H54 (cell line): ENCODE measurements around the gene PRIM2.
"Not testable (repeated sequence)": the region's sequence is repeated elsewhere in the genome, so short reads cannot be mapped to it uniquely, and the experiment has no call there.

Experiments used
- DNase-seq: peaks from one replicate; pipeline ENCODE4 v3.0.0; 2011; ENCODE audit warnings: low spot score, mixed read lengths; ENCODE audit not compliant: insufficient read length
- FAIRE-seq: peaks from 3 replicates; lab custom pipeline; 2011; peaks lifted over from hg19 to GRCh38; lab: Jason Lieb, UNC

PRIM2 gene

DNA sequence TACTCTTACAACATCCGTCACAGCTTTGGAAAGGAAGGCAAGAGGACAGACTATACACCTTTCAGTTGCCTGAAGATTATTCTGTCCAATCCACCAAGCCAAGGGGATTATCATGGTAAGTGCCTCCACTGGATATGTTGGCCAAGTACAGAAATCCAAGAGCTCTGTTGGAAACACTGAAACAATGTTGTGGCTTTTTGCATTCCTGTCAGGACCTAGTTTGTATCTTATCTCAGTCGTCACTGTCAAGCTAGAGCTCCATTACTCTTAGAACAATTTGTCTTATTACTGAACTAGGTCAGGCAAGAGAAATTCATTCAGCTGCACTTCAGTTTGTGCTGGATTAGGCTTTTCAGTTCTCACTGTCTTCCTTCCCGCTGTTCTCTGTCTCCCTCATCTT lies 283.7 kb downstream of the PRIM2 start:
- peak; percentile 6 for FAIRE-seq
- not testable (repeated sequence) for DNase-seq

GRCh38 chr6:57605303-57605702 lies 287.9 kb downstream of the PRIM2 start:
- DNase-seq: not testable (repeated sequence)

GRCh38 chr6:57606331-57606730 lies 288.9 kb downstream of the PRIM2 start:
- not testable (repeated sequence) for DNase-seq
- peak; percentile 91 for FAIRE-seq

More at GRCh38 chr6:57605303-57605702, 287.9 kb downstream of the PRIM2 start:
- not testable (repeated sequence) for FAIRE-seq

- not testable (repeated sequence) for DNase-seq
- peak; percentile 11 for FAIRE-seq
Measured at GRCh38 chr6:57610612-57611011, 293.2 kb downstream of the PRIM2 start.

DNA sequence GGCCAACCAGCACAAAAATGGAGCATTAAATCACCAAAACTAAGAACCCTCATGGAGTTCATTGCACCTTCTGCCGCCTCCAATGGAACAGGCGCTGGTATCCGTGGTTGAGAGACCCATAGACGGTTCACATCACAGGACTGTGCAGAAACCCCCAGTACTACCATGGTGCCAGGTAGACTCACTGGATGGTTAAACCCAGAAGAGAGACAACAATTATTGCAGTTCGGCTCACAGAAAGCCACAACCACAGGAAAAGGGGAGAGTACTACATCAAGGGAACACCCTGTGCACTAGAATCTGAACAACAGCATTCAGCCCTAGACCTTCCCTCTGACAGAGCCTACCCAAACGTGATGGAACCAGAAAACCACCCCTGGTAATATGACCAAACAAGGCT lies 301.5 kb downstream of the PRIM2 start:
- DNase-seq, FAIRE-seq: not testable (repeated sequence)

- DNase-seq: not testable (repeated sequence)
- peak; percentile 71 for FAIRE-seq
Measured at GRCh38 chr6:57631773-57632172, 314.3 kb downstream of the PRIM2 start.

DNA sequence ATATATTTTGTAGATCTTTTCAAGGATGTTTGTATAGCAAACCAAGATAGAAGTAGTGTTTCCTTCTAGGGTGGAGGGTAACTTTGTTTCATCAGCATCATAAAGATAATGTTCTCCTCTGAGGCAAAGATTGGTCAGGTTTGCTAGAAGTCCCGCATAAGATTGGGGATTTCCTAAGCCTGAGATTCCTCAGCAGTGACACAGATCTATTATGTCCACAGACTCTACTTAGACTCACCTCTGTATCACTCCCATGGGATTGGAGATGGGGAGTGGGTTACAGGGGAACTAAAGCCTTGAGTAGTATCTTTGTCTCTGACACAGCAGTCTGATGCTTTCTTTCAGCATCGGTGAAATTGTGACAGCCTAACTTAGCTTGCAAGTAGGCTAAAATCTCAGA lies 341.1 kb downstream of the PRIM2 start:
- not testable (repeated sequence) for DNase-seq, FAIRE-seq

- not testable (repeated sequence) for DNase-seq
- FAIRE-seq: peak; percentile 15
Measured at GRCh38 chr6:57659794-57660193, 342.4 kb downstream of the PRIM2 start.

- FAIRE-seq, DNase-seq: not testable (repeated sequence)
Measured at GRCh38 chr6:57660940-57661339, 343.5 kb downstream of the PRIM2 start.

DNA sequence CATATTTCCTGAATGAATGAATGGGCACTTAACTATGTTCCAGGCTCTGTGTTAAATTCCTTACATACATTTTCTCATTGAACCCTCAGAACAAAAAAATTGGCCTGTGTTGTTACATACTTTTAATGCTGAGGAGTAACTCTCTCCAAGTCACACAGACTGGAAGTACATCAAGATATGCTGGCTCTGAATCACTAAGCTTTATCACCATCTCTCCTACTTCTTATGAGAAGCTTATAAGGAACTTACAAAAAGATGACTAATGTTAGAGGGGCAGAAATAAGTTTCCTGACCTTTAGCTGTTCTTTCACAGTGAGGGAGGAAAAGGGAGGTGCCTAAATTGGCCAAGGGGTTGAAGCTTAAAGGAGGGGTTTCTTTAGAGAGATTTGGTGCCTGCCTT lies 350.7 kb downstream of the PRIM2 start:
- FAIRE-seq: not testable (repeated sequence)

DNA sequence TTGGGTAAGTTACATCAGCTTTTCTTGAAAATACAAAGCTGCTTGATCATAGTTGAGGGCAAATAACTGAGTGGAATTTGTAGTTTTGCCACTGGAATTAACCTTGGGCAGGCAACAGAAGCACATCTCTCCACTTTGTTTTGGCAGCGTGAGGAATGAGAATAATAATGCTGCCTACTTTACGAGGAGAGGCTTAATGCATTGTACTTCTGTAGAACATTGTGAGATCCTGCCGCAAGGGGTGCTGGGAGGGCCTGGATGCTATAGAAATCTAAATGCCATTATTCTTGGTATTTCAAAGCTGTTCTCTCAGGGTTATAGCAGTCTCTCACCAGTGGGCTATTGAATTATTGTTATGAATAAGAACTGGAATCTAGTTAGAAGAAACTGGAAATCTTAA lies 353.8 kb downstream of the PRIM2 start:
- FAIRE-seq: not testable (repeated sequence)

More for the DNA sequence above, 350.7 kb downstream of the PRIM2 start:
- not testable (repeated sequence) for DNase-seq

DNA sequence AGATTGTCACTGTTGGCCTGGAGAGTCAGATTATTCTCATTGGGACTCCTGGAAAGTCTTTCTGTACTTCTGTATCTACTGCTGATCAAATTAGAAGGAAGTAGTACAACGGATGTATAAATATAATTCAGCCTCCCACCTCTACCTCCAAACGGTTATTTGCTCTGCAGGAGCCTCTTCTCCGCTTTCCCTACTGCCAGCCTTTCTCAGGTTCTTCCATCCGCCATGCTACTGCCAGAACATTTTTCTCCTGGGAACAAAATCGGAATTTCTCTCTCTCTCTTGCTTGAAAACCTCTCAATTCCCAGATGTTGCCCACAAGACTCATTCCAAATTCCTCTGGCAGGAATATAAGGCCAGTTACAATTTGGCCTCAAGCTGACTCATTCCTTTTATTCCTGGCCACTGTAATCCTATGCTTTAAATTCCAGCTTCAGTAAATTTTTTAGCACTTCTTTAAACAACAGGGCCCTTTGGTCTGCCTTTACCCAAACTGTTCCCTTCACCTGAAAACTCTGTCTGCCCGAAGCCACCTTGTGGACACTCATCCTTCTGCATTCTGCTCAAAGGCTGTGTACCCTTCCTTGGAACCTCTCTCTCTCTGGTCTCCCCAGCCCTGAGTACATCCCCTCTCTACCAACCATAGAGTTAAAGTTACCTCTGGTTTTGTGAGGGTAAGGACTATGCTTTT lies 354.7 kb downstream of the PRIM2 start:
- not testable (repeated sequence) for DNase-seq, FAIRE-seq

More for the DNA sequence above, 353.8 kb downstream of the PRIM2 start:
- not testable (repeated sequence) for DNase-seq

GRCh38 chr6:57673281-57673680 lies 355.9 kb downstream of the PRIM2 start:
- FAIRE-seq: not testable (repeated sequence)

DNA sequence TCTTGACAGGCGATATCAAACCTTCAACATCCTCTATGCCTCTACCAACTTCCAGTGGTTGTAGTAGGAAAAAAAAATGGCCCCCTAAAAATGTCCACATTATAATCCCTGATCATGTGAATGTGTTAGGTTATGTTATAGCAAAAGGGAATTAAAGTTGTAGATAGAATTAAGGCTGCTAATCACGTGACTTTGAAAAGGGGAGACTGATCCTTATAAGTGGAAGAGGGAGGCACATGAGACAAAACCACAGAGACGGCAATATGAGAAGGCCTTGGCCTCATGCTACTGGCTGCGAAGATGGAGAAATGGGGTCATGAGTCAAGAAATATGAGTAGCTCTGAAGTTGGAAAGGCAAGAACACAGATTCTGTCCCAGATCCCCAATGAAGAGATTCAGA lies 358.0 kb downstream of the PRIM2 start:
- not testable (repeated sequence) for DNase-seq, FAIRE-seq

More at GRCh38 chr6:57673281-57673680, 355.9 kb downstream of the PRIM2 start:
- not testable (repeated sequence) for DNase-seq

DNA sequence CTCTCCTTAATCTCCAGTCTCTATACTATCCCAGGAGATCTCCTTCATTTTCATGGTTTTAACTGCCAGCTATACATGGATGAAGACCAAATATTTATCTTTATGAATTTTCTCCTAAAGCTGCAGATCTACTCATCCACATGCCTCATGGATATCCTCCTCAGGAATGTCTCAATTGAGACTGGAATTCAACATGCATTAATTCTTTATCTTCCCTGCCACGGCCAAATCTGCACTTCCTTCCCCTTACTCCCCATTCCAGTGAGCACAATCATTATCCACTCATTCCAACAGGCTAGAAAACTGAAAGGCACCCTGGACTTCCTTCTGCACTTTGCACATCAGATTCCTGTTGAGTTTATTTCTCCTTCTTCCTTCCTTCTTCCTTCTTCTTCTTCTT lies 379.0 kb downstream of the PRIM2 start:
- not testable (repeated sequence) for DNase-seq

More for the DNA sequence above, 379.0 kb downstream of the PRIM2 start:
- FAIRE-seq: peak; percentile 20
